Measurements from ENCODE around the gene S100G.

Gene S100G

DNA sequence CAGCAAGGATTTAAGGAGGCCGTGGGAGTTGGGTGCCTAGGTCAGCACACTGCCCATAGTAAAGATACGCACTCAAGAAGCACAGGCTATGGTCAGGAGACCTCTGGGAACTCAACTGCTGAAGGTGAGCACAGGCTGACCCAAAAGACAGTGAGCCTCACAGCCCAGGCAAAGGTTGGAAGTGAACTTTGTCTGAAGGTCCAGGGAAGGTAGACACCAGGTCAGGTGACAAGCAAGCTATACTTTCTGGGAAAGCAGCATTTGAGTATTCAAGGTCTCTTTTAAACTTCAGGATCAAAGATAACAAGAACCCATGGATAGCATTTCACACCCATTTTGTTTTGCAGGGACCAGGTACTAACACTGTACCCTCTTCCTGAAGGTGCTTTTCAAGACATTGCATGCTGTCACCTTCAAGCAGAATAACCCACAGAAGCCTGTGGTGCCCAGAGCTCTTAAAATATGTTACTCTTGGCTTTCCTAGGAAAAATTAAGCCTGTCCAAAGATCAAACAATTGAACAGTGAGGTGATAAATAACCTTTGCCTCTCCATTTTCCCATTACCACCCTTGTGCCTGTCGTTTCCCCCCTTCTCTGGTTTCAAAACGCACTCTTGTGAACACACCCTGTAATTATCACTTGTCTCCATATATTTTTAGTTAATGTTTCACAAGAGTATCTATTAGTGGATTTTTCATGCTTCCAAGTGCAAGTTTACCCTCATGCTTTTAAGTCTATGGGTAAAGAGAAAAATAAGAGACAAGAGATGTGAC is 3.4 kb upstream of the S100G start:
- Histone ChIP-seq H3K9ac (ENCODE audit: low read depth, low read length) (no peak overlapping the region), H3K36me3 (ENCODE audit: insufficient read depth, low read length) (peaks cover 20% of the 10 kb centered on the region; the same call in 1 of the 2 replicates), H3K4me3 (ENCODE audit: low read length) (no peak overlapping the region), H3K4me1 (ENCODE audit: insufficient read depth, low read length) (peaks cover 12% of the 10 kb centered on the region; the same call in 1 of the 2 replicates), H3K27ac (ENCODE audit: low read depth, low read length) (no peak overlapping the region), H3K27me3 (ENCODE audit: insufficient read depth, low read length) (no peaks in the 10 kb centered on the region), H3K9me3 (ENCODE audit: insufficient read depth, low read depth, low read length) (no peaks in the 10 kb centered on the region)
- WGBS: 97% methylated on average over 3 of the region's 4 CpGs

DNA sequence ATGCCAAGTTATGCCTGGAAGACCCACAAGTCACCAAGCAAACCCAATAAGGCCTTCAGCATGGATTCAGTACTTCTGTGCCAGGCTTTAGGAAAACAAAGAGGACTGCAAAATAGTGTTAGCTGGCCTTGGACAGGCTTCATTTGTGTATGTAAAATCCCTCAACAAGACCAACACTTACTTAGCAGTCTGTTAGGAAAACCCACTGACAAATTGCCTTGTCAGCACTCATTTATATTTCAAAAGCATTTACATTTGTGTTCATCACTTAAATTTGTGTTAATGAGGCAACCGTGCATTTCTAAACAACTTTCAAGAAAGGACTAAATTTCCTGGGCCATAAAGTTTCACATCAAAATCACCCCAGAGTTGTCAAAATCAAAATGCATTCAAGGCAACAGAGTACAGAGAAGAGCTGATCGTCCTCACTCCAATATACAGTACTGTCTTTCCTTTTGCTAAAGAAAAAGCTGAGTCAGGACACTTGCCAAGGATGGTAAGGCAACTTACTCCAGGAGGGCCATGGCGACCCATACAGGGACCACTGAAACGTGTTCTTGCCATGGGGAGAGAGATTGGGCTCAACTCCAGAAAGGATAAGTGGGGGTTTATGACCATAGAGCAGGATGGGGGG is 1.6 kb downstream of the S100G start:
- H3K9ac ChIP-seq (ENCODE audit: low read depth, low read length): no peak overlapping the region
- H3K36me3 ChIP-seq (ENCODE audit: insufficient read depth, low read length): peaks cover 12% of the 10 kb centered on the region; the same call in 1 of the 2 replicates
- H3K4me1 ChIP-seq (ENCODE audit: insufficient read depth, low read length): peaks cover 7% of the 10 kb centered on the region; the same call in 1 of the 2 replicates
- H3K9me3 ChIP-seq (ENCODE audit: insufficient read depth, low read depth, low read length): no peaks in the 10 kb centered on the region
- 78% methylated on average over 4 of the region's 4 CpGs for WGBS
- no peak overlapping the region for H3K27ac ChIP-seq (ENCODE audit: low read depth, low read length)
- no peaks in the 10 kb centered on the region for H3K27me3 ChIP-seq (ENCODE audit: insufficient read depth, low read length)
- H3K4me3 ChIP-seq (ENCODE audit: low read length): no peak overlapping the region

DNA sequence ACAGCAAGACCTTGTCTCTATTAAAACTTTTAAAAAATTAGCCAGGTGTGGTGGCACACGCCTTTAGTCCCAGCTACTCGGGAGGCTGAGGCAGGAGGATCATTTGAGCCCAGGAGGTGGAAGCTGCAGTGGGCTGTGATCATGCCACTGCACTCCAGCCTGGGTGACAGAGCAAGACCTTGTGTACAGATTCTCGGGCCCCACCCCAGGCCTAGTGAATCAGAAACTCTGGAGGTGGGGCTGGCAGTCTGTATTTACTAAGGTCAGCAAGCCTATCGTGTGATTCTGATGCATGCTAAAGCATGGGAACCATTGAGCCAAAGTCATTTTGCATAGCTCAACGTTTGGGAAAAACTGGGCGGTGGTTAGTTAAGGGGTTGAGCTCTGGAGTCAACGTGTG is 3.5 kb downstream of the S100G start:
- Histone ChIP-seq H3K9ac (ENCODE audit: low read depth, low read length) (no peak overlapping the region), H3K4me1 (ENCODE audit: insufficient read depth, low read length) (peaks cover 7% of the 10 kb centered on the region; the same call in 1 of the 2 replicates), H3K4me3 (ENCODE audit: low read length) (no peak overlapping the region), H3K36me3 (ENCODE audit: insufficient read depth, low read length) (peaks cover 11% of the 10 kb centered on the region; the same call in 1 of the 2 replicates), H3K27me3 (ENCODE audit: insufficient read depth, low read length) (no peaks in the 10 kb centered on the region), H3K27ac (ENCODE audit: low read depth, low read length) (no peak overlapping the region), H3K9me3 (ENCODE audit: insufficient read depth, low read depth, low read length) (no peaks in the 10 kb centered on the region)
- 91% methylated on average over 7 of the region's 7 CpGs for WGBS

DNA sequence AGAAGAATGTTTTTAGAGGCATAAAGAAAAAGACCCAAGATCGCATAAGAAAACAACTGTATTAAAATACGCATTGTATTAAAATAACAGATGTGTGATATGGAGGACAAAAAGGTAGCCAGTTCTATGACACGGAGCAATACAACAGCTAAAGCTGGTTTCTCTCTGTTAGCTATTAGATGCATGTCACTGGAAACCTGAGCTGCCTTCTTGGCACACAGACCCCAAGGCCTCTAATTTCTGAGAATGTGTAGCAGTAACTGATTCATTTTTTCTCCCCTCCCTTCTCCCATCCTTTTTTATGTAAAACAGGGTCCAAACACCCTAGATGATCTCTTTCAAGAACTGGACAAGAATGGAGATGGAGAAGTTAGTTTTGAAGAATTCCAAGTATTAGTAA is 4.1 kb downstream of the S100G start:
- H3K27me3 ChIP-seq (ENCODE audit: insufficient read depth, low read length): no peaks in the 10 kb centered on the region
- no peak overlapping the region for H3K4me3 ChIP-seq (ENCODE audit: low read length)
- peaks cover 7% of the 10 kb centered on the region; the same call in 1 of the 2 replicates for H3K4me1 ChIP-seq (ENCODE audit: insufficient read depth, low read length)
- H3K36me3 ChIP-seq (ENCODE audit: insufficient read depth, low read length): peaks cover 11% of the 10 kb centered on the region; the same call in 1 of the 2 replicates
- WGBS: 94% methylated on average over 1 of the region's 3 CpGs
- H3K9ac ChIP-seq (ENCODE audit: low read depth, low read length): no peak overlapping the region
- H3K27ac ChIP-seq (ENCODE audit: low read depth, low read length): no peak overlapping the region
- no peaks in the 10 kb centered on the region for H3K9me3 ChIP-seq (ENCODE audit: insufficient read depth, low read depth, low read length)

DNA sequence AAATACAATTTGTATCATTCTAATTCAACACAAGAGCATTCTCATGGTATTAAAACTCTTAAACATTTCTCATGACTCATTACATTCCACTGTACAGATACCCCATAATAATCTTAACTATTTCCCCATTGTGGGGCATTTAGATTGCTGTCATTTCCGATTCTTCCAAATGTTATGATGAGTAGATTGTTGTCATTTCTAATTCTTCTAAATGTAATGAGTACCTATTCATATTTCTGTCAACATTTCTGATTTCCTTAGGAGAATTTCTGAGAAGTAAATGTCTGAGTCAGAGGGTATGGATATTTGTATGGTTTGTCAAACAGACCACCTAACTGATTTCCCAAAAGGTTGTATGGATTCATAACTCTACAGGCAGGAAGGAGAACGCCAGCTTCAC is 8.3 kb downstream of the S100G start:
- no peak overlapping the region for H3K9ac ChIP-seq (ENCODE audit: low read depth, low read length)
- H3K27me3 ChIP-seq (ENCODE audit: insufficient read depth, low read length): no peaks in the 10 kb centered on the region
- H3K9me3 ChIP-seq (ENCODE audit: insufficient read depth, low read depth, low read length): no peaks in the 10 kb centered on the region
- peaks cover 24% of the 10 kb centered on the region for H3K36me3 ChIP-seq (ENCODE audit: insufficient read depth, low read length)
- H3K4me3 ChIP-seq (ENCODE audit: low read length): no peak overlapping the region
- no peaks in the 10 kb centered on the region for H3K4me1 ChIP-seq (ENCODE audit: insufficient read depth, low read length)
- WGBS: 100% methylated on average over 1 of the region's 2 CpGs
- no peak overlapping the region for H3K27ac ChIP-seq (ENCODE audit: low read depth, low read length)

DNA sequence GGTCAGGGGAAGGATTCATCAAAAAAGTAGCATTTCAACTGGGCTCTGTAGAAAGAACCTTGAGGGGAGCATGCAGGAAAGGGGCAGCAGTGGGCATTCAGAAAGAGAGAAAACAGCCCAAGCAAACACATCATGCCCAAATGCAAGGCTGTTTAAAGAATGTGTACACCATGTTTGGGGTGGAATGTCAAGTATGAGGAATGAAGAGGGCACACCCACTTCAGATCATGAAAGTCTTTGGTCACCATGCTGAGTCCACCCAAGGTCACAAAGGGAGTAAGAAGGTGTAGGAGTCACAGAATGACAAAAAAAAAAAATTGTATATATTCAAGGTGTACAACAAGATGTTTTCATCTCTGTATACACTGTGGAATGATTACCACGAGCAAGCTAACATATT is 9.4 kb downstream of the S100G start:
- peaks cover 30% of the 10 kb centered on the region for H3K36me3 ChIP-seq (ENCODE audit: insufficient read depth, low read length)
- no peaks in the 10 kb centered on the region for H3K9me3 ChIP-seq (ENCODE audit: insufficient read depth, low read depth, low read length)
- no peaks in the 10 kb centered on the region for H3K27me3 ChIP-seq (ENCODE audit: insufficient read depth, low read length)
- no peak overlapping the region for H3K9ac ChIP-seq (ENCODE audit: low read depth, low read length)
- no peak overlapping the region for H3K27ac ChIP-seq (ENCODE audit: low read depth, low read length)
- WGBS: no CpG with 5 or more reads among the region's 1 CpG
- no peak overlapping the region for H3K4me3 ChIP-seq (ENCODE audit: low read length)
- no peaks in the 10 kb centered on the region for H3K4me1 ChIP-seq (ENCODE audit: insufficient read depth, low read length)

DNA sequence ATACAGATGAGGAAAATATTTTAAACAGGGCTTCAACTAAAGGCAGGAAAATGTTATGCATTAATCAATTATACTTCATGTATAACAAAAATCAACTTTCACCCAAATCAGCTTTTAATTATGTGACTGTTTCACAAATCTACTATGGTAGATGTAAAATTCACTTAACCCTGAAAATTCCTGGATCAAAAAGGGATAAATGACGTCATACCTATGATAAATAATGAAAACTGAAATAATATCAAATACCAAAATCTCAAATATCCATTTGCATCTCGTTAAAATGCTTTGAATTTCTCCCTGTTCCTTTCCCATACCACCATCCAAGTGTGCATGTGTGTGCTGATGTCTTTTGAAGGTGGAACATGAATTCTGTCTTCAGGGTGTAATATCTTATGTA is 11.5 kb downstream of the S100G start:
- H3K4me3 ChIP-seq (ENCODE audit: low read length): no peak overlapping the region
- H3K36me3 ChIP-seq (ENCODE audit: insufficient read depth, low read length): peaks cover 51% of the 10 kb centered on the region
- H3K9me3 ChIP-seq (ENCODE audit: insufficient read depth, low read depth, low read length): no peaks in the 10 kb centered on the region
- no CpG with 5 or more reads among the region's 2 CpGs for WGBS
- no peak overlapping the region for H3K9ac ChIP-seq (ENCODE audit: low read depth, low read length)
- no peaks in the 10 kb centered on the region for H3K27me3 ChIP-seq (ENCODE audit: insufficient read depth, low read length)
- no peak overlapping the region for H3K27ac ChIP-seq (ENCODE audit: low read depth, low read length)
- no peaks in the 10 kb centered on the region for H3K4me1 ChIP-seq (ENCODE audit: insufficient read depth, low read length)

DNA sequence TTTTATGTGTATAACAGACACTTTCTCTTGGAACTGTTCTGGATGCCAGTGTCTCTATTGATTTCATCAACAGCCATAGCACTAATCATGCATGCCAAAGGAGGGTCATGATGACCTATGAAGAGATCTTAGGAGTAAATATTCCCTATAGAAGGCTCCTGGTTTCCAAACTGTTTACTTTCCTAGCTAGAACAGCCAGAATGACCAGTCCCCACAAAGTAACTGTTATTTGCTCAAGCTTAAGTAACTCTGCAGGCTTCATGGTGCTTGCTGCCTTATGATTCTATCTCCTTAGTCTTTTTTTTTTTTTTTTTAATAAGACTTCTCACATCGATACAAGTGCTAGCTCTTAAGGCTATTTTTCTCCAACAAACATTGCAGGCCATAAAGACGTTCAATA is 12.4 kb downstream of the S100G start:
- no peak overlapping the region for H3K27ac ChIP-seq (ENCODE audit: low read depth, low read length)
- no peaks in the 10 kb centered on the region for H3K27me3 ChIP-seq (ENCODE audit: insufficient read depth, low read length)
- H3K4me1 ChIP-seq (ENCODE audit: insufficient read depth, low read length): no peaks in the 10 kb centered on the region
- 93% methylated on average over 1 of the region's 2 CpGs for WGBS
- H3K36me3 ChIP-seq (ENCODE audit: insufficient read depth, low read length): peaks cover 53% of the 10 kb centered on the region
- no peak overlapping the region for H3K4me3 ChIP-seq (ENCODE audit: low read length)
- H3K9me3 ChIP-seq (ENCODE audit: insufficient read depth, low read depth, low read length): no peaks in the 10 kb centered on the region
- no peak overlapping the region for H3K9ac ChIP-seq (ENCODE audit: low read depth, low read length)

DNA sequence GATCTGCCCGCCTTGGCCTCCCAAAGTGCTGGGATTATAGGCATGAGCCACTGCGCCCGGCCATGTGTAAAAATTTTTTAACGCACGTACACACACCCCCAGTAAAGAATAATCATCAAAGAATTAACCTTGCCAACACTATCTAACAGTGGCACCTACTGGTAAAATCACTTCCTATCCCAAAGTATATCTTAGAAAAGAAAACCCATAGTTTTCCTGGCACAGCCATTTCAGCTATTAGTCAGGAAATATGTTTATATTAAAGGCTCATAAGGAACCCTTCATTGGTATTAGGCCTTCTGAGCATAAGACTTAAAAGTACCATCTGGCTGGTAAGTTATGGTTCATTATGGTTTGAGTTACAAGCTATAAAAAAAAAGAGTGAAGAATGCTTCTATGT is 14.1 kb downstream of the S100G start:
- no peak overlapping the region for H3K9ac ChIP-seq (ENCODE audit: low read depth, low read length)
- no peak overlapping the region for H3K4me3 ChIP-seq (ENCODE audit: low read length)
- no peaks in the 10 kb centered on the region for H3K9me3 ChIP-seq (ENCODE audit: insufficient read depth, low read depth, low read length)
- H3K27me3 ChIP-seq (ENCODE audit: insufficient read depth, low read length): no peaks in the 10 kb centered on the region
- peaks cover 59% of the 10 kb centered on the region for H3K36me3 ChIP-seq (ENCODE audit: insufficient read depth, low read length)
- WGBS: 89% methylated on average over 5 of the region's 5 CpGs
- H3K27ac ChIP-seq (ENCODE audit: low read depth, low read length): no peak overlapping the region
- H3K4me1 ChIP-seq (ENCODE audit: insufficient read depth, low read length): no peaks in the 10 kb centered on the region

DNA sequence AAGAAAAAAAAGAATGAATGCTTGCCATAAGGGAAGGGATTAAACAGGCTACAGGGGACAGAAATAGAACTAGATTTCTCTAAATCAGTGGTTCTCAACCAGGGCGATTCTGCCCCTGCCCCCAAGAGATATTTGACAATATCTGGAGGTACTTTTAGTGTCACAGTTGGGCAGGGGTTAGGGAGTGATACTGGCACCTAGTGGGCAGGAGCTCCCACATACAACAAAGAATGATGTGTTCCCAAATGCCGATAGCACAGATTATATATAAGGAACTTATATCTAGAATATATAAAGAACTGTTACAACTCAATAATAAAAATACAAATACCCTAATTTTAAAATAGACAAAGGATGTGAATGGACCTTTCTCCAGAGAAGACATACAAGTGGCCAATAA is 14.7 kb downstream of the S100G start:
- no peaks in the 10 kb centered on the region for H3K27me3 ChIP-seq (ENCODE audit: insufficient read depth, low read length)
- H3K36me3 ChIP-seq (ENCODE audit: insufficient read depth, low read length): peaks cover 60% of the 10 kb centered on the region
- H3K4me3 ChIP-seq (ENCODE audit: low read length): no peak overlapping the region
- 100% methylated on average over 1 of the region's 2 CpGs for WGBS
- no peaks in the 10 kb centered on the region for H3K4me1 ChIP-seq (ENCODE audit: insufficient read depth, low read length)
- H3K27ac ChIP-seq (ENCODE audit: low read depth, low read length): no peak overlapping the region
- no peaks in the 10 kb centered on the region for H3K9me3 ChIP-seq (ENCODE audit: insufficient read depth, low read depth, low read length)
- H3K9ac ChIP-seq (ENCODE audit: low read depth, low read length): no peak overlapping the region

DNA sequence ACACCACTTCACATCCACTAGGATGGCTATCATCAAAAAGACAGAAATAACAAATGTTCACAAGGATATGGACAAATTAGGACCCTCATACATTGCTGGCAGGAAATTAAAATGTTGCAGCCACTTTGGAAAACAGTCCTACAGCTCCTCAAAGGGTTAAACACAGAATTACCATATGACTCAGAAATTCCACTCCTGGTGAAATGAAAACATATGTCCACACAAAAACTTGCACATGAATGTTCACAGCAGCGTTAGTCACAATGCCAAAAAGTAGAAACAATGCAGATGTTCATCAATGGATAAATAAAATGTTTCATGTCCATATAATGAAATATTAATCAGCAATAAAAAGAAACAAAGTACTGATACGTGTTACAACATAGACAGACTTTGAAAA is 15.1 kb downstream of the S100G start:
- Histone ChIP-seq H3K36me3 (ENCODE audit: insufficient read depth, low read length) (peaks cover 60% of the 10 kb centered on the region), H3K4me3 (ENCODE audit: low read length) (no peak overlapping the region), H3K9me3 (ENCODE audit: insufficient read depth, low read depth, low read length) (no peaks in the 10 kb centered on the region), H3K27me3 (ENCODE audit: insufficient read depth, low read length) (no peaks in the 10 kb centered on the region), H3K4me1 (ENCODE audit: insufficient read depth, low read length) (no peaks in the 10 kb centered on the region), H3K9ac (ENCODE audit: low read depth, low read length) (no peak overlapping the region), H3K27ac (ENCODE audit: low read depth, low read length) (no peak overlapping the region)
- no CpG with 5 or more reads among the region's 2 CpGs for WGBS
